Fibroblast of lung (primary cell): ENCODE measurements around the gene ATP5F1D.

Experiments used
- EZH2 ChIP-seq: IDR thresholded peaks from 2 replicates; pipeline ENCODE4 v1.5.1; 2012; ENCODE audit warnings: low read length, control low read depth, mild to moderate bottlenecking; ENCODE audit errors: missing control alignments
- TF ChIP-seq, protein P1 (sequence below), 2 donors: IDR thresholded peaks in 1 of 2; conservative IDR thresholded peaks in 1 of 2; 1 replicate in 1 of 2; 2 replicates in 1 of 2; pipeline ENCODE4 v1.5.1; 2011 to 2012; ENCODE audit warnings: low read length in 2 of 2, control low read depth in 1 of 2, inconsistent platforms in 1 of 2, low read depth in 1 of 2, mild to moderate bottlenecking in 1 of 2

DNA sequence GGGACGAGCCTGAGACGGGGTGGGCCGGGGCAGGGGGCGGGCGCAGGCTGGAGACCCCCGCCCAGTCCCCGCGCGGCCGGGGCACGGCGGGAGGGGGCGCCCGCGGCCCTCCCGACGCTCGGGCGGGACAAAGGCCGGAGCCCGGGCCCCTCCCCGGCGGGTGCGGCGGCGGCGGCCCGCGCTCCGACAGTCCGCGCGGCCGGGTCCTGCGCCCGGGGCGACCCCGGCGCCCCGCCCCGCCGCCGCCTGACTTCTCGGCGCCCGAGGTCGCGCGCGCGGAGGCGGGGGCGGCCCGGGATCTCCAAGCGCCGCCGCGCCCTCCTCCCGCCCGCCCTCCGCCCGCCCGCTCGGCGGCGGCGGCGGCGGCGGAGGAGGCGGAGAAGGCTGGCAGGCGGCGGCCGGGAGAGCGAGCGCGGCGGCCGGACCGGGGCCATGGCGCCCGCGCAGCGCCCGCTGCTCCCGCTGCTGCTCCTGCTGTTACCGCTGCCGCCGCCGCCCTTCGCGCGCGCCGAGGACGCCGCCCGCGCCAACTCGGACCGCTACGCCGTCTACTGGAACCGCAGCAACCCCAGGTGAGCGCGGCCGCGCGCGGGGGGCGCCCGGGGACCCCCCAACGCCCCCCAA is 44.3 kb downstream of the ATP5F1D start, which contains the start of gene EFNA2:
- TF ChIP-seq, protein P1, sequence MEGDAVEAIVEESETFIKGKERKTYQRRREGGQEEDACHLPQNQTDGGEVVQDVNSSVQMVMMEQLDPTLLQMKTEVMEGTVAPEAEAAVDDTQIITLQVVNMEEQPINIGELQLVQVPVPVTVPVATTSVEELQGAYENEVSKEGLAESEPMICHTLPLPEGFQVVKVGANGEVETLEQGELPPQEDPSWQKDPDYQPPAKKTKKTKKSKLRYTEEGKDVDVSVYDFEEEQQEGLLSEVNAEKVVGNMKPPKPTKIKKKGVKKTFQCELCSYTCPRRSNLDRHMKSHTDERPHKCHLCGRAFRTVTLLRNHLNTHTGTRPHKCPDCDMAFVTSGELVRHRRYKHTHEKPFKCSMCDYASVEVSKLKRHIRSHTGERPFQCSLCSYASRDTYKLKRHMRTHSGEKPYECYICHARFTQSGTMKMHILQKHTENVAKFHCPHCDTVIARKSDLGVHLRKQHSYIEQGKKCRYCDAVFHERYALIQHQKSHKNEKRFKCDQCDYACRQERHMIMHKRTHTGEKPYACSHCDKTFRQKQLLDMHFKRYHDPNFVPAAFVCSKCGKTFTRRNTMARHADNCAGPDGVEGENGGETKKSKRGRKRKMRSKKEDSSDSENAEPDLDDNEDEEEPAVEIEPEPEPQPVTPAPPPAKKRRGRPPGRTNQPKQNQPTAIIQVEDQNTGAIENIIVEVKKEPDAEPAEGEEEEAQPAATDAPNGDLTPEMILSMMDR (conservative IDR thresholded peaks at IDR 0.05 in 1 of 2, IDR thresholded peaks at IDR 0.05 in 1 of 2; ENCODE audit: low read depth in 1 of 2, low read length in 2 of 2) = no peak
- no peak for TF ChIP-seq EZH2
